ENCODE results near the gene VGLL1. TPM values are rescaled to one million over a fixed set of nuclear protein-coding genes. Genes with fewer than 3 reads are reported as not detected.

VGLL1 gene
- 0.26 and 0.77 TPM in 2 replicates for total RNA-seq

GRCh38 chrX:136531951-136532350, at the start of gene VGLL1:
Gene VGLL1 (plus strand): TSS chrX:136532215. CDS start chrX:136536021, 3,806 bp downstream.
- Histone ChIP-seq H3K4me3 (ENCODE audit: low read depth, low read length) (no peak within 1 kb of the TSS), H3K27me3 (ENCODE audit: control insufficient read depth, insufficient read depth, low read length) (no peaks in the 10 kb centered on the region), H3K36me3 (ENCODE audit: control insufficient read depth, insufficient read depth, low read length) (no peaks in the 10 kb centered on the region)
- FAIRE-seq: peak; percentile 60
- peak; percentile 65 for DNase-seq (ENCODE audit: low read depth)
- no peak for TF ChIP-seq CTCF (IDR thresholded peaks at IDR 0.05; ENCODE audit: insufficient read depth, low read length, severe bottlenecking)

GRCh38 chrX:136487647-136488046, 44.4 kb upstream of the VGLL1 start, which contains the start of gene BRS3:
Gene BRS3 (plus strand): TSS chrX:136487947. CDS start chrX:136488115, 168 bp downstream.
- no peak for TF ChIP-seq CTCF (IDR thresholded peaks at IDR 0.05; ENCODE audit: insufficient read depth, low read length, severe bottlenecking)
- no peak for DNase-seq (ENCODE audit: low read depth)
- no peak for FAIRE-seq
- Histone ChIP-seq H3K36me3 (ENCODE audit: control insufficient read depth, insufficient read depth, low read length) (no peaks in the 10 kb centered on the region), H3K4me3 (ENCODE audit: low read depth, low read length) (no peak within 1 kb of the TSS), H3K27me3 (ENCODE audit: control insufficient read depth, insufficient read depth, low read length) (no peaks in the 10 kb centered on the region)

GRCh38 chrX:136488706-136489105, 43.3 kb upstream of the VGLL1 start:
- no peaks in the 10 kb centered on the region for H3K36me3 ChIP-seq (ENCODE audit: control insufficient read depth, insufficient read depth, low read length)
- no peak overlapping the region for H3K4me3 ChIP-seq (ENCODE audit: low read depth, low read length)
- FAIRE-seq (no peak), DNase-seq (ENCODE audit: low read depth) (peak; percentile 17)
- no peaks in the 10 kb centered on the region for H3K27me3 ChIP-seq (ENCODE audit: control insufficient read depth, insufficient read depth, low read length)
- TF ChIP-seq CTCF (IDR thresholded peaks at IDR 0.05; ENCODE audit: insufficient read depth, low read length, severe bottlenecking): no peak

GRCh38 chrX:136491832-136492231, 40.2 kb upstream of the VGLL1 start:
- Histone ChIP-seq H3K27me3 (ENCODE audit: control insufficient read depth, insufficient read depth, low read length) (no peaks in the 10 kb centered on the region), H3K36me3 (ENCODE audit: control insufficient read depth, insufficient read depth, low read length) (no peaks in the 10 kb centered on the region), H3K4me3 (ENCODE audit: low read depth, low read length) (no peak overlapping the region)
- no peak for FAIRE-seq
- DNase-seq (ENCODE audit: low read depth): no peak
- no peak for TF ChIP-seq CTCF (IDR thresholded peaks at IDR 0.05; ENCODE audit: insufficient read depth, low read length, severe bottlenecking)

GRCh38 chrX:136493011-136493410, 39.0 kb upstream of the VGLL1 start:
- H3K4me3 ChIP-seq (ENCODE audit: low read depth, low read length): no peak overlapping the region
- no peaks in the 10 kb centered on the region for H3K36me3 ChIP-seq (ENCODE audit: control insufficient read depth, insufficient read depth, low read length)
- no peak for TF ChIP-seq CTCF (IDR thresholded peaks at IDR 0.05; ENCODE audit: insufficient read depth, low read length, severe bottlenecking)
- H3K27me3 ChIP-seq (ENCODE audit: control insufficient read depth, insufficient read depth, low read length): no peaks in the 10 kb centered on the region
- DNase-seq (ENCODE audit: low read depth) (no peak), FAIRE-seq (no peak)

GRCh38 chrX:136495043-136495442, 37.0 kb upstream of the VGLL1 start:
- TF ChIP-seq CTCF (IDR thresholded peaks at IDR 0.05; ENCODE audit: insufficient read depth, low read length, severe bottlenecking): no peak
- FAIRE-seq: no peak
- no peak for DNase-seq (ENCODE audit: low read depth)
- Histone ChIP-seq H3K27me3 (ENCODE audit: control insufficient read depth, insufficient read depth, low read length) (no peaks in the 10 kb centered on the region), H3K36me3 (ENCODE audit: control insufficient read depth, insufficient read depth, low read length) (no peaks in the 10 kb centered on the region), H3K4me3 (ENCODE audit: low read depth, low read length) (no peak overlapping the region)

All from bronchial epithelial cell (primary cell).